Activated naive CD4-positive, alpha-beta T cell treated with anti-CD3 and anti-CD28 coated beads, Interleukin-2, amount 50 U/mL, for 24 hours (primary cell): ENCODE measurements around the gene SPANXN4.

Source experiments
- H3K27ac Mint-ChIP-seq: one replicate; pipeline ENCODE4 v1.8.0; 2021; ENCODE audit warnings: mild to moderate bottlenecking, mixed read lengths
- H3K27me3 Mint-ChIP-seq: one replicate; pipeline ENCODE4 v1.8.0; 2021; ENCODE audit warnings: mixed read lengths
- H3K36me3 Mint-ChIP-seq: one replicate; pipeline ENCODE4 v1.8.0; 2021; ENCODE audit warnings: mixed read lengths
- H3K4me1 Mint-ChIP-seq: one replicate; pipeline ENCODE4 v1.8.0; 2021; ENCODE audit warnings: mixed read lengths
- H3K4me3 Mint-ChIP-seq: one replicate; pipeline ENCODE4 v1.8.0; 2021; ENCODE audit warnings: mild to moderate bottlenecking, mixed read lengths
- H3K9me3 Mint-ChIP-seq: one replicate; pipeline ENCODE4 v1.8.0; 2021; ENCODE audit warnings: mixed read lengths

Gene SPANXN4

GRCh38 chrX:143025628-143026027 is at the start of gene SPANXN4:
Gene SPANXN4 (plus strand): TSS chrX:143025928. CDS start chrX:143026015, 87 bp downstream.
- no peaks in the 10 kb centered on the region for H3K36me3 Mint-ChIP-seq
- H3K9me3 Mint-ChIP-seq: no peaks in the 10 kb centered on the region
- no peaks in the 10 kb centered on the region for H3K27me3 Mint-ChIP-seq
- no peak within 1 kb of the TSS for H3K4me3 Mint-ChIP-seq
- H3K27ac Mint-ChIP-seq: no peak within 1 kb of the TSS
- no peaks in the 10 kb centered on the region for H3K4me1 Mint-ChIP-seq

- Mint-ChIP-seq H3K9me3 (no peaks in the 10 kb centered on the region), H3K27ac (no peak overlapping the region), H3K36me3 (no peaks in the 10 kb centered on the region), H3K4me1 (no peaks in the 10 kb centered on the region), H3K27me3 (no peaks in the 10 kb centered on the region), H3K4me3 (no peak overlapping the region)
Measured at GRCh38 chrX:142977128-142977914, 48.4 kb upstream of the SPANXN4 start.

- Mint-ChIP-seq H3K27me3 (no peaks in the 10 kb centered on the region), H3K36me3 (no peaks in the 10 kb centered on the region), H3K9me3 (no peaks in the 10 kb centered on the region), H3K27ac (no peak overlapping the region), H3K4me3 (no peak overlapping the region), H3K4me1 (no peaks in the 10 kb centered on the region)
Measured at GRCh38 chrX:142978130-142978684, 47.5 kb upstream of the SPANXN4 start.

- no peaks in the 10 kb centered on the region for H3K27me3 Mint-ChIP-seq
- H3K36me3 Mint-ChIP-seq: no peaks in the 10 kb centered on the region
- H3K27ac Mint-ChIP-seq: no peak overlapping the region
- no peaks in the 10 kb centered on the region for H3K4me1 Mint-ChIP-seq
- no peak overlapping the region for H3K4me3 Mint-ChIP-seq
- H3K9me3 Mint-ChIP-seq: no peaks in the 10 kb centered on the region
Measured at GRCh38 chrX:142982679-142983078, 43.0 kb upstream of the SPANXN4 start.

- no peaks in the 10 kb centered on the region for H3K27me3 Mint-ChIP-seq
- H3K4me3 Mint-ChIP-seq: no peak overlapping the region
- H3K36me3 Mint-ChIP-seq: no peaks in the 10 kb centered on the region
- no peak overlapping the region for H3K27ac Mint-ChIP-seq
- H3K4me1 Mint-ChIP-seq: no peaks in the 10 kb centered on the region
- no peaks in the 10 kb centered on the region for H3K9me3 Mint-ChIP-seq
Measured at GRCh38 chrX:142994988-142995387, 30.7 kb upstream of the SPANXN4 start.

GRCh38 chrX:142998447-142999198 is 27.1 kb upstream of the SPANXN4 start:
- no peaks in the 10 kb centered on the region for H3K4me1 Mint-ChIP-seq
- no peak overlapping the region for H3K4me3 Mint-ChIP-seq
- no peak overlapping the region for H3K27ac Mint-ChIP-seq
- H3K36me3 Mint-ChIP-seq: no peaks in the 10 kb centered on the region
- no peaks in the 10 kb centered on the region for H3K9me3 Mint-ChIP-seq
- H3K27me3 Mint-ChIP-seq: no peaks in the 10 kb centered on the region

- Mint-ChIP-seq H3K9me3 (no peaks in the 10 kb centered on the region), H3K27me3 (no peaks in the 10 kb centered on the region), H3K4me3 (no peak overlapping the region), H3K27ac (no peak overlapping the region), H3K4me1 (no peaks in the 10 kb centered on the region), H3K36me3 (no peaks in the 10 kb centered on the region)
Measured at GRCh38 chrX:142999199-142999701, 26.5 kb upstream of the SPANXN4 start.

- Mint-ChIP-seq H3K4me1 (no peaks in the 10 kb centered on the region), H3K27ac (no peak overlapping the region), H3K36me3 (no peaks in the 10 kb centered on the region), H3K27me3 (no peaks in the 10 kb centered on the region), H3K4me3 (no peak overlapping the region), H3K9me3 (no peaks in the 10 kb centered on the region)
Measured at GRCh38 chrX:143002206-143002605, 23.5 kb upstream of the SPANXN4 start.

GRCh38 chrX:143017272-143017671 is 8.5 kb upstream of the SPANXN4 start:
- peaks cover 5% of the 10 kb centered on the region for H3K9me3 Mint-ChIP-seq

GRCh38 chrX:143027275-143027674 is 1.5 kb downstream of the SPANXN4 start:
- no peaks in the 10 kb centered on the region for H3K4me1 Mint-ChIP-seq
- no peaks in the 10 kb centered on the region for H3K27me3 Mint-ChIP-seq
- H3K27ac Mint-ChIP-seq: no peak overlapping the region
- H3K36me3 Mint-ChIP-seq: no peaks in the 10 kb centered on the region
- H3K4me3 Mint-ChIP-seq: no peak overlapping the region
- H3K9me3 Mint-ChIP-seq: no peaks in the 10 kb centered on the region

More at GRCh38 chrX:143017272-143017671, 8.5 kb upstream of the SPANXN4 start:
- Mint-ChIP-seq H3K4me3 (no peak overlapping the region), H3K36me3 (no peaks in the 10 kb centered on the region), H3K4me1 (no peaks in the 10 kb centered on the region), H3K27ac (no peak overlapping the region), H3K27me3 (no peaks in the 10 kb centered on the region)

GRCh38 chrX:143047511-143047910 is 21.8 kb downstream of the SPANXN4 start:
- Mint-ChIP-seq H3K4me1 (no peaks in the 10 kb centered on the region), H3K27me3 (no peaks in the 10 kb centered on the region), H3K27ac (no peak overlapping the region), H3K9me3 (no peaks in the 10 kb centered on the region), H3K36me3 (no peaks in the 10 kb centered on the region), H3K4me3 (no peak overlapping the region)

GRCh38 chrX:143058120-143058519 is 32.4 kb downstream of the SPANXN4 start:
- no peak overlapping the region for H3K27ac Mint-ChIP-seq
- H3K4me1 Mint-ChIP-seq: no peaks in the 10 kb centered on the region
- H3K9me3 Mint-ChIP-seq: no peaks in the 10 kb centered on the region
- no peaks in the 10 kb centered on the region for H3K36me3 Mint-ChIP-seq
- no peak overlapping the region for H3K4me3 Mint-ChIP-seq
- no peaks in the 10 kb centered on the region for H3K27me3 Mint-ChIP-seq

- Mint-ChIP-seq H3K4me1 (no peaks in the 10 kb centered on the region), H3K36me3 (no peaks in the 10 kb centered on the region), H3K4me3 (no peak overlapping the region), H3K27me3 (no peaks in the 10 kb centered on the region), H3K9me3 (no peaks in the 10 kb centered on the region), H3K27ac (no peak overlapping the region)
Measured at GRCh38 chrX:143081231-143081630, 55.5 kb downstream of the SPANXN4 start.

- no peaks in the 10 kb centered on the region for H3K9me3 Mint-ChIP-seq
- no peaks in the 10 kb centered on the region for H3K27me3 Mint-ChIP-seq
- no peaks in the 10 kb centered on the region for H3K4me1 Mint-ChIP-seq
- H3K4me3 Mint-ChIP-seq: no peak overlapping the region
- no peak overlapping the region for H3K27ac Mint-ChIP-seq
- H3K36me3 Mint-ChIP-seq: no peaks in the 10 kb centered on the region
Measured at GRCh38 chrX:143082537-143082936, 56.8 kb downstream of the SPANXN4 start.
